GM18526 (cell line): ENCODE measurements around the gene CARMIL1.

Experiments
- POLR2A ChIP-seq: IDR thresholded peaks from 3 replicates; pipeline ENCODE4 v1.6.1; 2011; ENCODE audit not compliant: insufficient read length; ENCODE audit errors: extremely low read depth

CARMIL1 gene

DNA sequence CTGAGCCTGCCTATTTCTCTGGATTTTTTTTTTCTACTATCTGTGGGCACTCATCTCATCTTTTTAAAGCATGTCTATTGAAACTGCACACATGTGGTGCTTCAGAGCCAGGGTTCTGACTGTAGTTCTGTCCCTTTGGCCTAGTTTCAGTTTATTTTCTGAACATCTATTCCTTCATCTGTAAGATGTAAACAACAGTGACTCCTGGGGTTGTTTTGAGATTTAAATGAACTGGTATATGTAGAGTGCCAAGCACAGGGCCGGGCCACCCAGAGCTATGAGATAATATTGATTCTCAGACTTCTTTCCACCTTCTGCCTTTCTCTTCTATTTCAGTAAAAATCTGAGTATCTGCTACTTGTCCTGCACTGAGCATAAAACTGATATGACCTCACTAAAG is 185.1 kb downstream of the CARMIL1 start:
- TF ChIP-seq POLR2A = no peak

DNA sequence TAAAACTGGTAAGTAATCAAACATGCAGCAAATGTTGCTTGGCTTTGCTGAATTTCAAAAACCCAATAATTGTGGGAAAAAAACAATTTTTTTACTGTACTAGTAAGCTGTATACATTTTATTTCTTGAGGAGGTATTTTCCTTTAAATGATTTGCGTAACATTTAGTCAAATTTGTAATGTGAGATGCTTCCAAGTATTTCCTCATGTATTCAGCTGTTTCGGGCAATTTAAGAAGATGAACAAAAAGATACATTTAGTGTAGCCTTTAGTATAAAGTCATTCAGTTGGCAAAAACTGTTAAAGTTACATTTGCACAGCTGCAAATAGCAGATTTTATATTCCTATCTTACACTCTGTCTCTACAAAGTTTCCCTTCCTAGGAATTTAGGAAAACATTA is 186.8 kb downstream of the CARMIL1 start:
- TF ChIP-seq POLR2A = no peak

GRCh38 chr6:25468881-25469280 is 189.7 kb downstream of the CARMIL1 start:
- TF ChIP-seq POLR2A = no peak

DNA sequence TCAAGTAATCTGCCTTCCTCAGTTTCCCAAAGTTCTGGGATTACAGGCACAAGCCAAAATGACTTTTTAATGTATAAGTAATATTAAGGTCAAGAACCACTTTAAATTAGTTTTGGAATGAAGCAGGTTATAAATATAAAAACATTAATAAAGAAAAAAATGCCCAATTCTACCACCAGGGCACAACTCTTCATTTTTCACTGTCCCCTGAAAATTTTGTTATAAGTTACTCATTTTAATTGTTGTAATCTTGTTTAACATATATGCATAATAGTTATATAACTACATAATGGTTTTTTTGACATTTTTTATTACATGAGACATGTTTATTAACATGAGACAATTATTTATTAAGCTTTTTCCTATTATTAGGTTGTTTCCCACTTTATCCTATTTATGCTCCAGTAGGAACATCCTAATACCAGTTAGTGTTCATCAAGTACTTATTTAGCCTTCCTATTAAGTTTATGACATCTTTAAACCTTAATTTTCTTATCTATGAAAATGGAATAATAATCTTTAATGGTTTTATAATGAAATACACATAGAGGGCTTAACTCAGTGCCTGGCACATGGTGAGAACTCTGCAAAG is 190.7 kb downstream of the CARMIL1 start:
- TF ChIP-seq POLR2A = no peak

DNA sequence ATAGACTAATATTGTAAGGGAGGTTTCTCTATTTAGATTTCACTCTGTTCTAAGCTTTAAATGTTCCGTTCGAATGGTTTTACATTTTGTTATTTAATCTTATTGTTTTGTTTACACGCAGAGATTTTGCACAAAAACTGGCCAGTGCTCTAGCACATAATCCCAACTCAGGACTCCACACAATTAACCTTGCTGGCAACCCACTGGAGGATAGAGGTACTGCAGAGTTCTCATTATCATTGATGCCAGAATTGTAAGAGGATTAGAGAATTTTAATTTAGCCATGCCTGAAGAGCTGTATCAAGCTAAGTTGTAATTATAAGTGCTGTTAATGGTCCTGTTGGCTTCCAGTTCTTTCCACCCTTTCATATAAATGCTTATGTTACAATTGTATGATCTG is 193.1 kb downstream of the CARMIL1 start:
- no peak for TF ChIP-seq POLR2A

DNA sequence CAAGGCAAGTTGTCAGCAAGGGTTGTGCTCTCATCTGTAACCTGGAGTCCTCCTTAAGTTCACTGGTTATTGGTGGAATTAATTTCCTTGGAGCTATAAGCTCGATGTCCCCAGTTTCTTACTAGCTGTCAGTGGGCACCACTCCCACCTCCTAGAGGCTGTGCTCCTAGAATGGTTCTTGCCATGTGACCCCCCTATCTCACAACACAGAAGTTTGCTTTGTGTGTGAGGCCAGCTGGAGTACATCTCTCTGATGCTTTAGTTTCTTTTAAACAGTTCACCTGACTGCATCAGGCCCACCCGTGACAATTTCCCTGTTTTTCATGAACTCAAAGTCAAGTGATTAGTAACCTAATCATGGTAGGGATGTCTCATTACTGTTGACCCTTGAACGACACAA is 193.7 kb downstream of the CARMIL1 start:
- TF ChIP-seq POLR2A = no peak

DNA sequence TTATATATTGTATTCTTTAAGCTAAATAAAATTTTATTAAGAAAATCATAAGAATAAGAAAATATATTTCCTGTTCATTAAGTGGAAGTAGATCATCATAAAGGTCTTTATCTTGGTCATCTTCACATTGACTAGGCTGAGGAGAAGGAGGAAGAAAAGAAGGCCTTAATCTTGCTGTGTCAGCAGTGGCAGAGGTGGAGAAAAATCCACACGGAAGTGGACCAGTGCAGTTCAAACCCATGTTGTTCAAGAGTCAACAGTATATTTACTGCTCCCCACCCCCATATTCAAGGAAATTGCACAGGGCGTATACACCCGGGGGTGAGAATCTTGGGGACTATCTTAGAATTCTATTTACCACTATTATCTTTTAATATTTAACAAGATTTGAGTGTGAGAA is 194.3 kb downstream of the CARMIL1 start:
- TF ChIP-seq POLR2A = no peak

- TF ChIP-seq POLR2A = no peak
These were observed 197.0 kb downstream of the CARMIL1 start for GRCh38 chr6:25476126-25476525.

- TF ChIP-seq POLR2A = no peak
These were observed 197.9 kb downstream of the CARMIL1 start for GRCh38 chr6:25477006-25477590.

- TF ChIP-seq POLR2A = no peak
These were observed 199.8 kb downstream of the CARMIL1 start for GRCh38 chr6:25478973-25479372.

DNA sequence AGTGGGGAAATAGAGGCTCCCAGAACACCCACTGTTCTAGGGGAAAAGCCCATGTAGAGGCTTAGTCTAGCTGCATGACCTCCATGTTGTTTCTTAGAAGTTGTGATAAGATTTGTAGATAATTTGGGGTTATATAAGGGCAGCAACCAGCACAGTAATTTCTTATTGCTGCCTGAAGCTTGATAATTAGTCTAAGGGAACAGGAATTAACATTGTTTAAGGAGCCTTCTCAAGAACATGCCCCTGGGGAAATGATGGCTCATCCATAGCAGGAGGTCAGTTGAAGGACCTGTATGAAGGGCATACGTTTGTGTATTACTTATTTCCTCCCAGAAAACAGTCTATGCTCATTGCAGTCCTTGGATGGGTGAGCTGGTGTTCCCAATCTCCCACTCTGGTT is 202.1 kb downstream of the CARMIL1 start:
- no peak for TF ChIP-seq POLR2A

DNA sequence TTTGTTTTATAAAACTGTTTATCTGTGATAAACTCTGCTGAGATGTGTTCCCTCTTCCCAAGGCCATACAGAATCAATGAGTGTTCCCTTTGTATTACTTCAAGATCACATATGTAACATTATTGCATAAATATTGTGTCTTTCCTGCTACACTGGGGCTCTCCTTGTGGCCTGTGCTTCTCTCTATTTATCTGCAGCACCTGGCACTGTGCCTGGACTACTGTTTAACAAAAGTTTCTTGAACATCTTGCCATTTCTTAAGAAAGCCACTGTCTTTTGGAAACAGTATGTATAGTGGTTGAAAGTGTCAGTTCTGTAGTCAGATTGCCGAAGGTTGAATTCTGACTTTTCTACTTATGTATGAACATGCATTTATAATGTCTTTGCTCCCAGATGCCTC is 203.8 kb downstream of the CARMIL1 start:
- no peak for TF ChIP-seq POLR2A

DNA sequence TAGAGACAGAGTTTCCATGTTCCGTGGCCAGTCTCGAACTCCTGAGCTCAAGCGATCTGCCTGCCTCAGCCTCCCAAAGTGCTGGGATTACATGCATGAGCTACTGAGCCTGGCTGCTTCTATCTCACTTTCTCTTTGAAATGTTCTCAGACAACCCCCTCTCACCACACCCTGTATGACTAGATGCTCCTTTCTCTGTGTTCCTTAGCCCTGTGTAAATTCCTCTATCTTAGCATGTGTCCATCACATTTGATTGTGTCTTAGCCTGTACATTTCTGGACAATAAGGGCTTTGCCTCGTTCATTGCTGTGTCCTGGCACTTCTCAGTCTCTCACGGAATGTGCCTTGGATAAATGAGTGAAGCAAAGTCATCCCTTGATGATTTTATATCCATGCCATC is 204.8 kb downstream of the CARMIL1 start:
- no peak for TF ChIP-seq POLR2A

GRCh38 chr6:25484900-25485299 is 205.7 kb downstream of the CARMIL1 start:
- no peak for TF ChIP-seq POLR2A

DNA sequence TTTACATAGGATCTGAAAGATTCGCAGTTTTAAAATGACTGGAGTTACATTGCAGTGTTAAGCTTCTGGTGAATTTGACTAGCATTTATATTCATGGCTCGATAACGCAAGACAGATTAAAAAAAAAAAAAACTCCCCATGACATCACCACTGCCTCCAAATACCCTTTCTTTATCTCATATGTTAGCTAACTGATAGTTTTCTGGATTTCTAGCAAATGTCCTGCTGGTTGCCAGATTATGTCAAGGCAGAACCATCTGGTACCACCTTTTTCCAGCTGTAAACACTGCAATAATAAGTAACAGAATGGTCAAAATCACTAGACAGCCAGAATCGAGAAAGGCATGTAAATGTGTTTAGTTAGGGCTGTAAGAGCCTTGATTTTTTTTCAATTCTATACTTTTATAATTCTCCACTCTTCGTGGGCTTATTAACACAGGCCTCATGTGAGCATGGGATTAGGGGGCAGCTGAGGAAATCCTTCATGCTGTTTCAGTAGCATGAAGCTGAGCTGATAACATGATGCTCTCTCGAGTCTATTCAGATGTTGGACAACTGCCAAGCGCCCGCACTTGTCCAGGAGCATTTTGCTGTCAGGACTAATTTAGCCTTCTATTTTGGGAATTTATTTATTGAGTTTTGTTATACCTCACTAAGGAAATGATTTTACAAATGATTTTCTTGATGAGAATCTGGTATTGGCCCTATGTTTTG is 206.8 kb downstream of the CARMIL1 start:
- TF ChIP-seq POLR2A = no peak

DNA sequence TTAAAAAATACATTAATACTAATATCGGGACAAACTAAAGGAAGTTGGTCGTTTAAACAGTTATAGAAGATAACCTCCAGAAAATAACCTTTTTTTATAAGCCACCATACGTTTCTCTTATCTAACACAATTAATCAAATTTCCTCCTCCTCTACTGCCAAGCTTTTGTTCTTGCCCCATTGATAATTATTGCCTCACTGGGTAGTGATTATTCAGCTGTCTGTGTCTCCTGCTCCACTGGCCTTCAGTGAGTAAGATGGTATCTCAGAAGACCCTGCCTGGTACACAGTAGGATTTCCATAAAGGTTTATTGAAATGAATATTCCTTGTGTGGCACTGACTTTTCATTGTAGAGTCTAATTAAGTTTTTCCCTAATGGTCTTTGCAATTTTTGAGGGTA is 207.4 kb downstream of the CARMIL1 start:
- no peak for TF ChIP-seq POLR2A

DNA sequence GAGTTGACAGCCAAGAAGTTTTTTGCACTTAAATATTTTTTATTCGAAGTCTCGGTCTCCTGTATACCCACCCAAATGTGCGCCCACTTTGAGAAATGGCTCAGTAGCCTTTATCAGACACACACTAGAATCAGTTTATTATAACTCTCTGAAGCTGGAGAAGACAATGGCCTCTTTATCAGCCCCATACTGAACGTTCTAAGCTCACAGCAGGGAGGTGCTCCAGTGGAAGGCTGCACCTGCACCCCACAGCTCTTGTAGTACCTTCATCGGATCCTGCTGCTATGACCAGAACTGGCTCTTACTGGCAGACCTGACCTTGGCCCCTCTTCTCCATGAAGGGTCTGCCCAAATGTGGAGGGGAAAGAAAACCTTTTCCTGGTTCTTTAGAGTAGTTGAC is 207.8 kb downstream of the CARMIL1 start:
- no peak for TF ChIP-seq POLR2A

GRCh38 chr6:25488156-25488555 is 209.0 kb downstream of the CARMIL1 start:
- no peak for TF ChIP-seq POLR2A
